C4-2B (cell line): ENCODE data around the gene AGBL4.

ENCODE experiments used
- CTCF ChIP-seq: fragments of 450-650 bp; conservative IDR thresholded peaks from 2 replicates; pipeline ENCODE4 v1.5.1; 2017; ENCODE audit warnings: mild to moderate bottlenecking
- ZFX ChIP-seq: fragments of 450-650 bp; IDR thresholded peaks from 2 replicates; pipeline ENCODE4 v1.6.1; 2017

- TF ChIP-seq CTCF = no peak
- TF ChIP-seq ZFX = no peak
These were observed 496.0 kb downstream of the AGBL4 start for GRCh38 chr1:49527606-49528305.
